DMS79 (cell line): ENCODE results near the gene TRIML2.
"Not testable (repeated sequence)": the region's sequence is repeated elsewhere in the genome, so short reads cannot be mapped to it uniquely, and the experiment has no call there.

ENCODE experiments used
- DNase-seq: peaks from one replicate; lab custom pipeline; 2025; lab: John Stamatoyannopoulos, UW

TRIML2 gene

DNA sequence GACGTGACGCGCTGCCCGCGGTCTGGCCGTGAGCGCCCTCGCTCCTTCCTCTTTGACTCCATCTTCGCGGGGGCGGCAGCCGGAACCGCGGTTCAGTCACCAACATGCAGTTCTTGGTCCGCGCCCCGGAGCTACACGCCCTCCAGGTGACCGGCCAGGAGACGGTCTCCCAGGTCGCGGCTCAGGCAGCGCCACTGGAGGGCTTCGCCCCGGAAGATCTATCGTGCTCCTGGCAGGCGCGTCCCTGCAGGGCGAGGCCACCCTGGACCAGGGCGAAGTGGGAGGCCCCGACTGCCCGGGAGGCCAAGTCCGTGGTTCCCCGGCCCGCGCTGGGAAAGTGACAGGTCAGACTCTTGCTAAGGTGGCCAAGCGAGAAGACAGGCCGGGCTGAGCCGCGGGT lies 2.9 kb downstream of the TRIML2 start:
- no peak for DNase-seq

- no peak for DNase-seq
Measured at GRCh38 chr4:188092824-188093223, 16.6 kb downstream of the TRIML2 start.

DNA sequence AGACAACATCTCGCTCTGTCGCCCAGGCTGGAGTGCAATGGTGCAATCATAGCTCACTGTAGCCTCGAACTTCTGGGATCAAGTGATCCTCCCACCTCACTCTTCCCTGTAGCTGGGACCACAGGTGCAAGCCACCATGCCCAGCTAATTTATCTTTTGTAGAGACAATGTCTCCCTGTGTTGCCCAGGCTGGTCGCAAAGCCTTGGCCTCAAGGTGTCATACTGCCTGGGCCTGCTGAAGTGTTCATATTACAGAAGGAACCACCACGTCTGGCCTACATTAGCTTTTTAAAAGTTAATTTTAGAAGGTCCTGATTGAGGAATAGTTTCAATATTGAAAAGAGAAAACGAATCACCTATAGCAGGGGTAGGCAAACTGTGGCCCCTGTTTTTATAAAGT lies 22.5 kb downstream of the TRIML2 start:
- DNase-seq: no peak

GRCh38 chr4:188082796-188083195 lies 26.6 kb downstream of the TRIML2 start:
- DNase-seq: no peak

DNA sequence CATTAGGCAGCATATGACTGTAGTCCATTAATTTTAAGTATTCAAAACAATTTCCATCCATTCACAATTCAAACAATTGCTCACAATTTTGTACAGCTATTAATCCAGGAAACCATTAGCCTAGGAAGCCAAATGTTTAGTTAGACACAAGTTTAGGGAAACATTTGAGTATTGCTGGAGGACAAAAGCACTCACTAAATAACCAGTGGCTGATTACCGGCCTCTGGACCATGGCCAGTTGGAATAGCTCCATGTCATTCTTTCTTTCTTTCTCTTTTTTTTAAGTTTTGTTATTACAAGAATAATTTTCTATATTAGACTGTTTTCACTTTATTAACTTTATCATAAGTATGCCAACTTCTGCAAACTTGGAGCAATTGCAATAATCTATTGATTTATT lies 31.3 kb downstream of the TRIML2 start:
- no peak for DNase-seq

DNA sequence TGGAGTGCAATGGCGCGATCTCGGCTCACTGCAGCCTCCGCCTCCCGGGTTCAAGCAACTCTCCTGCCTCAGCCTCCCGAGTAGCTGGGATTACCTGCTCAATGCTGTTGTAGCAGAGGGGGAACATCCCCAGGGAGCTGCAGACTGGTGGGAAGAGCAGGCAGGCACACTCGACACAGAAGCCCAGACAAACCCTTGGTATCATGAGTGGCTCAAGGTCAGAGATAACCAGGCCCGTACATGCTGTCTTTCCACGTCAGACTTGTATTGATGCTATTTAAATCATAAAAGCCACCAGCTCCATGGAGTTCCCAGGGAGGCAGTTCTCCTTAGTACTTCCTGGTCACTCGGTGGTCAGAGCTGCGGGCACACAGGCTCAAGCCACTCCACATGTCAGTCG lies 33.2 kb downstream of the TRIML2 start:
- no peak for DNase-seq

DNA sequence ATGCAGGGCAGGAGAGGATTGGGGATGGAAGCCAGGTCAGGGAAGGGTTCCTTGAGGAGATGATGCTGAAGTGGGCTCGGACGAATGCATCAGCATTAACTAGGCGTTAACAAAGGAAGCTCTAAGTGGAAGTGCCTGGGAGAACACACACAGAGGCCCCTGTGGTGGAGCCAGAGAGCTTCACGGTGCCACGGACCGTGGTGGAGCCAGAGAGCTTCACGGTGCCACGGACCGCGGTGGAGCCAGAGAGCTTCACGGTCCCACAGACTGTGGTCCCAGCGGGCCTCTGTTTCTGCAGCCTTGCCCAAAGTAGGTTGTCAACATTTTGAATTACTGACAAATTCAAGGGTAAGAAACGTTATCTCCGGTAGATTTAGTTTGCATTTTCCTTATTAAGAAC lies 48.3 kb downstream of the TRIML2 start:
- no peak for DNase-seq

- no peak for DNase-seq
Measured at GRCh38 chr4:188053302-188053701, 56.1 kb downstream of the TRIML2 start.

- DNase-seq: no peak
Measured at GRCh38 chr4:188046657-188047056, 62.7 kb downstream of the TRIML2 start.

DNA sequence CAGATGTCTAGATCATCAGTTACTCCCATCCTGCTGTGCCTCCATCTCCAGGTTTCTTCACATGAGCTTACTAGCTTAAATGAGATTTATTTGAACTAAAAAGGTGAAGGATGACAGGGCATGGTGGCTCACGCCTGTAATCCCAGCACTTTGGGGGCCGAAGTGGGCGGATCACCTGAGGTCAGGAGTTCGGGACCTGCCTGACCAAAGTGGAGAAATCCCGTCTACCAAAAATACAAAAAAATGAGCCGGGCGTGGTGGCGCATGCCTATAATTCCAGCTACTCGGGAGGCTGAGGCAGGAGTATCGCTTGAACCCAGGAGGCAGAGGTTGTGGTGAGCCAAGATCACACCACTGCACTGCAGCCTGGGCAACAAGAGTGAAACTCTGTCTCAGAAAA lies 63.9 kb downstream of the TRIML2 start:
- not testable (repeated sequence) for DNase-seq

GRCh38 chr4:188043154-188043553 lies 66.2 kb downstream of the TRIML2 start:
- no peak for DNase-seq

GRCh38 chr4:188042191-188042590 lies 67.2 kb downstream of the TRIML2 start:
- DNase-seq: no peak

DNA sequence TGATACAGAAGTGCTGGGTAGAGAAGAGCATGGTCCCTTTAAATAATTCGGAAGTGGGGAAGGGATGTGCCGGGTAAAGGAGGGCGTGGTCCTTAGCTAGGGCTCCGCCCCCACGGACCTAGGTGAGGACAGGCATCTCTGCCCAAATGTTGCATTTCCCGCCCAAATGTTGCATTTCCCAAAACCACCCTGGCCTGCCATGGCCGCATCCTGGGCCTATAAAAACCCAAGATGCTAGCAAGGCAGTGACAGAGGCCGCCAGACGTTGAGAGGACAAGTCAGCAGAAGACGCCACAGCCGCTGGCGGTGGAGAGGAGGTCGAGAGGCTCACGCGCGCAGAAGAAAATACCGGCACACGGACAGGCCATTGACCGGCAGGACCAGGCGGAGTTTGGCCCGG lies 67.7 kb downstream of the TRIML2 start:
- DNase-seq: no peak
